ENCODE results near the gene MIA.

Gene MIA

DNA sequence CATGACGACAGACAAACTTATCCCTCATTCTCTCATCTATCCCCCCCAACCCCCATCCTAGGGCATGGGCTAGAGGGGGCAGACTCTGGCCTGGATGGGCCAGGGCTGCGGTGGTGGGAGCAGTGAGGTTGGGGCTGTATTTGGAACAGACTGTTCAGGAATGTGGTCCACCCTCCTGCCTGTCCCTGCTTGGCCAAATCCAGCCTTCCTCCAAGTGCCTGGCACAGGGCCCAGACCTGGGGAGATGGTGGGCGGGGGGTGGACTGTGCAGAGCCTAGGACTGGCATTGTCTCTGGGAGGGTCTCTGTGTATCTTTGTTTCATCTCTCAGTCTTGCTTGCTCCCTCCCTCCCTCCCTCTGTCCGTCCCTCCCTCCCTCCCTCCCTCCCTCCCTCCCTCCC lies 37.9 kb downstream of the MIA start (continued):
- TF ChIP-seq, protein P1, sequence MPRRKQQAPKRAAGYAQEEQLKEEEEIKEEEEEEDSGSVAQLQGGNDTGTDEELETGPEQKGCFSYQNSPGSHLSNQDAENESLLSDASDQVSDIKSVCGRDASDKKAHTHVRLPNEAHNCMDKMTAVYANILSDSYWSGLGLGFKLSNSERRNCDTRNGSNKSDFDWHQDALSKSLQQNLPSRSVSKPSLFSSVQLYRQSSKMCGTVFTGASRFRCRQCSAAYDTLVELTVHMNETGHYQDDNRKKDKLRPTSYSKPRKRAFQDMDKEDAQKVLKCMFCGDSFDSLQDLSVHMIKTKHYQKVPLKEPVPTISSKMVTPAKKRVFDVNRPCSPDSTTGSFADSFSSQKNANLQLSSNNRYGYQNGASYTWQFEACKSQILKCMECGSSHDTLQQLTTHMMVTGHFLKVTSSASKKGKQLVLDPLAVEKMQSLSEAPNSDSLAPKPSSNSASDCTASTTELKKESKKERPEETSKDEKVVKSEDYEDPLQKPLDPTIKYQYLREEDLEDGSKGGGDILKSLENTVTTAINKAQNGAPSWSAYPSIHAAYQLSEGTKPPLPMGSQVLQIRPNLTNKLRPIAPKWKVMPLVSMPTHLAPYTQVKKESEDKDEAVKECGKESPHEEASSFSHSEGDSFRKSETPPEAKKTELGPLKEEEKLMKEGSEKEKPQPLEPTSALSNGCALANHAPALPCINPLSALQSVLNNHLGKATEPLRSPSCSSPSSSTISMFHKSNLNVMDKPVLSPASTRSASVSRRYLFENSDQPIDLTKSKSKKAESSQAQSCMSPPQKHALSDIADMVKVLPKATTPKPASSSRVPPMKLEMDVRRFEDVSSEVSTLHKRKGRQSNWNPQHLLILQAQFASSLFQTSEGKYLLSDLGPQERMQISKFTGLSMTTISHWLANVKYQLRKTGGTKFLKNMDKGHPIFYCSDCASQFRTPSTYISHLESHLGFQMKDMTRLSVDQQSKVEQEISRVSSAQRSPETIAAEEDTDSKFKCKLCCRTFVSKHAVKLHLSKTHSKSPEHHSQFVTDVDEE (CRISPR knock-in tag; IDR thresholded peaks at IDR 0.05) = no peak
- TF ChIP-seq TCF4 (CRISPR knock-in tag; IDR thresholded peaks at IDR 0.05; ENCODE audit: borderline replicate concordance) (no peak), PPARA (CRISPR knock-in tag; IDR thresholded peaks at IDR 0.05; ENCODE audit: borderline replicate concordance) (no peak), CSDC2 (CRISPR knock-in tag; IDR thresholded peaks at IDR 0.05) (no peak), ZFP30 (CRISPR knock-in tag; IDR thresholded peaks at IDR 0.05) (no peak), ZFP3 (CRISPR knock-in tag; IDR thresholded peaks at IDR 0.05) (no peak), BACH2 (CRISPR knock-in tag; IDR thresholded peaks at IDR 0.05; ENCODE audit: borderline replicate concordance) (no peak)

- ATAC-seq = no peak
- TF ChIP-seq CREB5 (CRISPR knock-in tag; IDR thresholded peaks at IDR 0.05; ENCODE audit: low read depth) (no peak), PATZ1 (CRISPR knock-in tag; IDR thresholded peaks at IDR 0.05; ENCODE audit: borderline replicate concordance) (no peak), ZFP3 (CRISPR knock-in tag; IDR thresholded peaks at IDR 0.05) (no peak), CSDC2 (CRISPR knock-in tag; IDR thresholded peaks at IDR 0.05) (no peak), ZNF565 (CRISPR knock-in tag; conservative IDR thresholded peaks at IDR 0.05; ENCODE audit: low read depth) (no peak), GLIS3 (CRISPR knock-in tag; IDR thresholded peaks at IDR 0.05) (no peak), TCF4 (CRISPR knock-in tag; IDR thresholded peaks at IDR 0.05; ENCODE audit: borderline replicate concordance) (no peak), ZC3H10 (CRISPR knock-in tag; IDR thresholded peaks at IDR 0.05) (no peak), CSRNP3 (CRISPR knock-in tag; IDR thresholded peaks at IDR 0.05) (no peak), RARB (CRISPR knock-in tag; IDR thresholded peaks at IDR 0.05) (no peak), SNAI2 (CRISPR knock-in tag; IDR thresholded peaks at IDR 0.05) (no peak), ISL1 (CRISPR knock-in tag; IDR thresholded peaks at IDR 0.05) (no peak)
- TF ChIP-seq, protein P1 (CRISPR knock-in tag; IDR thresholded peaks at IDR 0.05) = no peak
Observed at GRCh38 chr19:40815223-40815622, 39.9 kb downstream of the MIA start.

DNA sequence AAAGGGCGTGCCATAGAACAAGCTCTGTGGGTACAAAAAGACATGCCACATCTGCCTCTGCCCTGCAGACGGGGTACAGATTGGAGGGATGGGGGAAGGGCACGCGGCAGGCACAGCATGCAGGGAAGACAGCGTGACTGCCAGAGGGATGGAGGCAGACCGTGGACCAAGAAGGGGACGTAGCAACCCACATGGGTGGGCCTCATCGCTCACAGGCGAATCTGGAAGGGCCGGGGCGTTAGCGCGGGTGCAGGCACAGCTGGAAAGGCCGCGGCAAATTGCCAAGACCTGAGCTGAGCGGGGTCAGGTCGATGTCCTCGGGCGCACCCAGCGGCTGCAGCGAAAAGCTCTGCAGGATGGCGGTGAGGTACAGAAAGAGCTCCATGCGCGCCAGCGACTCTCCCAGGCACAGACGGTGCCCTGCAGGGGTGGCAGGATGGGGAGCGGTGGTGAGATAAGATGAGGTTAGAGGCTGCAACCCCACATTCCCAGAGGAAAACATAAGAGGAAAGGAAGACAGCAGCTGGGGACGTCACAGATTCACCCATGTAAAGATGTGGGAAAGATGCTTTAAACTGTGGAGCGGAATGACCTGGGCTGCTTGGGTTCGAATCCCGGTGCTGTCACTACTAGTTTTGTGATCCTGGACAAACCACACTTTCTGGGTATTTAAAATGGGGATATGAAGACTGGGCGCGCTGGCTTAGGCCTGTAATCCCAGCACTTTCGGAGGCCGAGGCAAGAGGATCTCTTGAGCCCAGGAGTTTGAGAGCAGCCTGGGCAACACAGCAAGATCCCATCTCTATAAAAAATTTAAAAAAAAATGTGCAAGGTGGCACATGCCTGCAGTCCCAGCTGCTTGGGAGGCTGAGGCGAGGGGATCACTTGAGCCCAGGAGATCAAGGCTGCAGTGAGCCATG lies 43.4 kb downstream of the MIA start:
- peak; percentile 93 for ATAC-seq

GRCh38 chr19:40819479-40820234 lies 44.3 kb downstream of the MIA start:
- ATAC-seq = peak; percentile 21

Data from SK-N-SH treated with all-trans-retinoic acid at 6 μM for 48 hours (cell line).